Hindlimb muscle (tissue), 1 donor: ENCODE data around the gene ZGPAT. TPM values are rescaled to one million over a fixed set of nuclear protein-coding genes. Genes with fewer than 3 reads are reported as not detected.

Experiments used
- polyA plus RNA-seq: library from polyadenylated mRNA; unstranded; fragments of 120-200 nt; gene quantifications from one replicate; pipeline ENCODE4 v1.2.1, GENCODE V29; 2013; ENCODE audit not compliant: insufficient read length

The ZGPAT gene
- polyA plus RNA-seq, 1 donor: 17.1 TPM

Other genes starting within 250 kb of the ZGPAT start
- gene KCNQ2, start 235.4 kb upstream of the ZGPAT start, polyA plus RNA-seq: 1.8 TPM
- 1,012 TPM for gene EEF1A2, start 209.0 kb upstream of the ZGPAT start, polyA plus RNA-seq
- gene PPDPF, start 187.3 kb upstream of the ZGPAT start, polyA plus RNA-seq: 287 TPM
- 0.41 TPM for gene PTK6, start 170.7 kb upstream of the ZGPAT start, polyA plus RNA-seq
- not detected for gene SRMS, start 160.3 kb upstream of the ZGPAT start, polyA plus RNA-seq
- gene FNDC11, start 153.9 kb upstream of the ZGPAT start, polyA plus RNA-seq: 0.13 TPM
- 7.6 TPM for gene HELZ2, start 133.8 kb upstream of the ZGPAT start, polyA plus RNA-seq
- 8.0 TPM for gene GMEB2, start 80.9 kb upstream of the ZGPAT start, polyA plus RNA-seq
- 13.5 TPM for gene STMN3, start 54.6 kb upstream of the ZGPAT start, polyA plus RNA-seq
- gene RTEL1, start 49.7 kb upstream of the ZGPAT start, polyA plus RNA-seq: 12.2 TPM
- gene TNFRSF6B, start 11.4 kb upstream of the ZGPAT start, polyA plus RNA-seq: 1.6 TPM
- 31.7 TPM for gene ARFRP1, start 63 bp upstream of the ZGPAT start, polyA plus RNA-seq
- 6.2 TPM for gene LIME1, start 28.6 kb downstream of the ZGPAT start, polyA plus RNA-seq
- gene SLC2A4RG, start 31.7 kb downstream of the ZGPAT start, polyA plus RNA-seq: 189 TPM
- 24.7 TPM for gene ZBTB46, start 123.2 kb downstream of the ZGPAT start, polyA plus RNA-seq
- not detected for gene ABHD16B, start 153.5 kb downstream of the ZGPAT start, polyA plus RNA-seq
- gene TPD52L2, start 157.2 kb downstream of the ZGPAT start, polyA plus RNA-seq: 87.2 TPM
- 33.3 TPM for gene DNAJC5, start 187.1 kb downstream of the ZGPAT start, polyA plus RNA-seq
- gene UCKL1, start 248.4 kb downstream of the ZGPAT start, polyA plus RNA-seq: 54.9 TPM